Keratinocyte (primary cell): ENCODE results near the gene ROBO3. TPM values are rescaled to one million over a fixed set of nuclear protein-coding genes. Genes with fewer than 3 reads are reported as not detected.

Experiments used
- DNase-seq: peaks from one replicate; pipeline ENCODE4 v3.0.0-alpha.2; 2011; ENCODE audit warnings: low read depth, missing footprints, low spot score
- FAIRE-seq: peaks from 2 replicates; lab custom pipeline; 2011; peaks lifted over from hg19 to GRCh38; lab: Jason Lieb, UNC
- H2AFZ ChIP-seq: 2 replicates; pipeline ENCODE4 v1.6.0; 2012; ENCODE audit warnings: low read length, control low read depth, inconsistent platforms; ENCODE audit not compliant: control insufficient read depth
- H3K27ac ChIP-seq: 2 replicates; pipeline ENCODE4 v1.5.1; 2011; ENCODE audit warnings: low read length; ENCODE audit not compliant: control insufficient read depth, insufficient read depth
- H3K27me3 ChIP-seq: 3 replicates; pipeline ENCODE4 v1.6.0; 2011; ENCODE audit warnings: low read length; ENCODE audit not compliant: control insufficient read depth, insufficient read depth; ENCODE audit errors: extremely low read depth
- H3K36me3 ChIP-seq, 2 experiments: 2 replicates in 1 of 2; 3 replicates in 1 of 2; pipeline ENCODE4 v1.5.1; 2011; ENCODE audit warnings: low read length in 2 of 2, mild to moderate bottlenecking in 1 of 2; ENCODE audit not compliant: control insufficient read depth in 2 of 2, insufficient read depth in 2 of 2; ENCODE audit errors: extremely low read depth in 1 of 2
- H3K4me1 ChIP-seq: 3 replicates; pipeline ENCODE4 v1.5.1; 2011; ENCODE audit warnings: low read length; ENCODE audit not compliant: control insufficient read depth, insufficient read depth; ENCODE audit errors: extremely low read depth
- H3K4me2 ChIP-seq: 3 replicates; pipeline ENCODE4 v1.6.0; 2011; ENCODE audit warnings: low read depth, low read length; ENCODE audit not compliant: control insufficient read depth, insufficient read depth; ENCODE audit errors: extremely low read depth
- H3K4me3 ChIP-seq, 3 experiments: fragments of 200-600 bp in 1 of 3; sonication (generic) in 1 of 3; 2 replicates in 2 of 3; 3 replicates in 1 of 3; pipeline ENCODE4 v1.5.1; 2011 to 2016; ENCODE audit warnings: low read length in 3 of 3, mild to moderate bottlenecking in 3 of 3, control low read depth in 2 of 3, inconsistent platforms in 1 of 3, low read depth in 1 of 3, mixed read lengths in 1 of 3, mixed run types in 1 of 3, moderate library complexity in 1 of 3; ENCODE audit not compliant: control insufficient read depth in 2 of 3, insufficient read depth in 2 of 3; ENCODE audit errors: extremely low read depth in 1 of 3
- H3K79me2 ChIP-seq: 2 replicates; pipeline ENCODE4 v1.6.0; 2012; ENCODE audit warnings: low read length; ENCODE audit not compliant: control insufficient read depth, insufficient read depth
- H3K9ac ChIP-seq: 3 replicates; pipeline ENCODE4 v1.6.0; 2011; ENCODE audit warnings: low read length; ENCODE audit not compliant: control insufficient read depth, insufficient read depth; ENCODE audit errors: extremely low read depth
- H3K9me1 ChIP-seq: 3 replicates; pipeline ENCODE4 v1.6.0; 2011; ENCODE audit warnings: low read length; ENCODE audit not compliant: control insufficient read depth, insufficient read depth; ENCODE audit errors: extremely low read depth
- H3K9me3 ChIP-seq: 2 replicates; pipeline ENCODE4 v1.5.1; 2012; ENCODE audit warnings: low read depth, low read length; ENCODE audit not compliant: control insufficient read depth
- H4K20me1 ChIP-seq: 3 replicates; pipeline ENCODE4 v1.6.0; 2011; ENCODE audit warnings: low read length; ENCODE audit not compliant: control insufficient read depth, insufficient read depth; ENCODE audit errors: extremely low read depth
- EZH2 ChIP-seq: IDR thresholded peaks from one replicate; pipeline ENCODE4 v1.6.1; 2012; ENCODE audit warnings: inconsistent platforms, mild to moderate bottlenecking, low read length, moderate library complexity
- dilution Hi-C: fragments of 300-500 bp; cut with MboI; formaldehyde crosslinking; loops from one replicate; pipeline ENCODE4 v1.7.0; 2020; ENCODE audit warnings: low sequenced_read_pairs; ENCODE audit not compliant: extremely low pct_ligation_motif_present
- polyA plus RNA-seq, 5 experiments: library from polyadenylated mRNA; depleted of rRNA in 3 of 5; stranded (reverse) in 3 of 5; stranded (forward) in 1 of 5; unstranded in 1 of 5; fragments of >200 nt; gene quantifications; 1 replicate in 1 of 5; 2 replicates in 3 of 5; 3 replicates in 1 of 5; pipeline versions ENCODE4 v1.2.1 to v1.2.3, GENCODE V29; 2011 to 2012; ENCODE audit warnings: missing spikeins in 2 of 5, low read depth in 1 of 5, low replicate concordance in 1 of 5
- TF ChIP-seq, protein P1 (sequence below), 3 experiments: IDR thresholded peaks in 1 of 3; conservative IDR thresholded peaks in 1 of 3; optimal IDR thresholded peaks in 1 of 3; 2 replicates in 2 of 3; 3 replicates in 1 of 3; pipeline versions ENCODE3 to v1.5.1; 2011; ENCODE audit warnings: low read length in 3 of 3, mild to moderate bottlenecking in 3 of 3, moderate library complexity in 2 of 3, control low read depth in 1 of 3, inconsistent platforms in 1 of 3; ENCODE audit not compliant: insufficient read depth in 2 of 3; ENCODE audit errors: extremely low read depth in 1 of 3

The ROBO3 gene
- polyA plus RNA-seq, 1 donor (not counting 4 experiments of a cell fraction or from before 2014, with no cell fraction given), result 13.6 TPM

DNA sequence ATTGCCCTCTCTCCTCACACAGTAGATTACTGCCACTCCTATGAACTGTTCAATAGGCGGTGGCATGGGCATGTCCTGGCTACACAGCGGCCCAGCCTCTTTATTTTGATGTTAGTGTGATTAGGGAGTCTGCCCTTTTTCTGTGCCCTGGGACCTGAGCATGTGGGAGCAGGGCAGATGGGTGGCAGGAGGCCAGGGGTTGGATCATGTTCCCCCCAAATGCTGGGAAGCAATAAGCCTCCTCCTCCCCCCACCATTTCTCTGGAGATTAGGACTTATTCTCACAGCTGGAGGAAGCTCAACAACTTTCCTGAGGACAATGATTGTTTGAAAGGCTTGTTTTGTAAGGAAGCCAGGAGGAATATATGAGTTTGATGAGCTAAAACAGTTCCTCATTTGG, 54.7 kb downstream of the ROBO3 start:
- H3K36me3 ChIP-seq, result no peaks in the 10 kb centered on the region
- no peak overlapping the region for H2AFZ ChIP-seq
- H3K4me2 ChIP-seq, result no peak overlapping the region
- dilution Hi-C loops, result no loop called here
- no peak overlapping the region for H3K9ac ChIP-seq
- H3K27me3 ChIP-seq, result peaks cover 16% of the 10 kb centered on the region
- H3K4me3 ChIP-seq, result no peak overlapping the region
- H3K9me1 ChIP-seq, result no peaks in the 10 kb centered on the region
- DNase-seq, result no peak
- no peak overlapping the region for H3K27ac ChIP-seq
- H3K9me3 ChIP-seq, result no peaks in the 10 kb centered on the region
- TF ChIP-seq EZH2, result no peak
- TF ChIP-seq, protein P1, sequence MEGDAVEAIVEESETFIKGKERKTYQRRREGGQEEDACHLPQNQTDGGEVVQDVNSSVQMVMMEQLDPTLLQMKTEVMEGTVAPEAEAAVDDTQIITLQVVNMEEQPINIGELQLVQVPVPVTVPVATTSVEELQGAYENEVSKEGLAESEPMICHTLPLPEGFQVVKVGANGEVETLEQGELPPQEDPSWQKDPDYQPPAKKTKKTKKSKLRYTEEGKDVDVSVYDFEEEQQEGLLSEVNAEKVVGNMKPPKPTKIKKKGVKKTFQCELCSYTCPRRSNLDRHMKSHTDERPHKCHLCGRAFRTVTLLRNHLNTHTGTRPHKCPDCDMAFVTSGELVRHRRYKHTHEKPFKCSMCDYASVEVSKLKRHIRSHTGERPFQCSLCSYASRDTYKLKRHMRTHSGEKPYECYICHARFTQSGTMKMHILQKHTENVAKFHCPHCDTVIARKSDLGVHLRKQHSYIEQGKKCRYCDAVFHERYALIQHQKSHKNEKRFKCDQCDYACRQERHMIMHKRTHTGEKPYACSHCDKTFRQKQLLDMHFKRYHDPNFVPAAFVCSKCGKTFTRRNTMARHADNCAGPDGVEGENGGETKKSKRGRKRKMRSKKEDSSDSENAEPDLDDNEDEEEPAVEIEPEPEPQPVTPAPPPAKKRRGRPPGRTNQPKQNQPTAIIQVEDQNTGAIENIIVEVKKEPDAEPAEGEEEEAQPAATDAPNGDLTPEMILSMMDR (optimal IDR thresholded peaks at IDR 0.05 in 1 of 3, IDR thresholded peaks at IDR 0.05 in 1 of 3, conservative IDR thresholded peaks at IDR 0.05 in 1 of 3; ENCODE audit: extremely low read depth in 1 of 3, insufficient read depth in 2 of 3, low read length in 3 of 3), result no peak
- H3K79me2 ChIP-seq, result no peaks in the 10 kb centered on the region
- H4K20me1 ChIP-seq, result no peaks in the 10 kb centered on the region
- H3K4me1 ChIP-seq, result no peaks in the 10 kb centered on the region
- FAIRE-seq, result no peak

DNA sequence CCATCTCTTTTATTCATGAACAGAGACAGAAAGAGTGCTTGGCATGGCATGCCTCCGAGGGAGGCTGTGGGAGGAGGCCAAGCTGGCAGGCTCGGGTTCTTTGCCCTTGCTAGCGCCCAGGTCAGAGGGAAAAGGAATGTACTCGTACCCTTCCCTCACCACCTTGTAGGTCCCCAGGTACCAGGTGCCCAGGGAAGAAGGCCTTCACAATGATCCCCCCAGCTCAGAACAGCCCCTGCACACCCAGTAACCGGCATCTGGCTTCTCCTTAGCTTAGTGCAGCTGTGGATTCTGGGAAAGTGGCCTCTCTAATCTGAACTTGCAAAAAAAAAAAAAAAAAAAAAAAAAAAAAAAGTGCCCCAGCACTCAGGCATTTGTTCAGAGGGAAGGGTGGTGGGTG, 55.1 kb downstream of the ROBO3 start:
- H3K4me3 ChIP-seq, result no peak overlapping the region

More for the DNA sequence above, 55.1 kb downstream of the ROBO3 start:
- dilution Hi-C loops, result no loop called here
- DNase-seq, result no peak
- Histone ChIP-seq H3K9me1 (no peaks in the 10 kb centered on the region), H3K27me3 (peaks cover 16% of the 10 kb centered on the region), H3K9me3 (no peaks in the 10 kb centered on the region), H3K4me2 (peak overlapping the region; percentile 64), H2AFZ (no peak overlapping the region), H4K20me1 (no peaks in the 10 kb centered on the region), H3K36me3 (no peaks in the 10 kb centered on the region), H3K4me1 (no peaks in the 10 kb centered on the region), H3K27ac (no peak overlapping the region), H3K79me2 (no peaks in the 10 kb centered on the region), H3K9ac (no peak overlapping the region)
- no peak for TF ChIP-seq EZH2
- TF ChIP-seq, protein P1 (optimal IDR thresholded peaks at IDR 0.05 in 1 of 3, IDR thresholded peaks at IDR 0.05 in 1 of 3, conservative IDR thresholded peaks at IDR 0.05 in 1 of 3; ENCODE audit: extremely low read depth in 1 of 3, insufficient read depth in 2 of 3, low read length in 3 of 3), result no peak
- FAIRE-seq, result no peak
